KMS-11 (cell line): ENCODE data around the gene NKX3-2.

Experiments
- H2AFZ ChIP-seq: fragments of 200-600 bp; sonication (generic); 2 replicates; pipeline ENCODE4 v1.6.1; 2016; ENCODE audit warnings: antibody characterized with exemption, mixed run types, low read depth
- H3K27ac ChIP-seq: fragments of 200-600 bp; sonication (generic); 2 replicates; pipeline ENCODE4 v1.6.1; 2016; ENCODE audit warnings: mild to moderate bottlenecking, mixed run types
- H3K27me3 ChIP-seq: fragments of 200-600 bp; sonication (generic); 2 replicates; pipeline ENCODE4 v1.6.1; 2017; ENCODE audit warnings: mild to moderate bottlenecking, low read depth, mixed run types, moderate library complexity; ENCODE audit not compliant: insufficient read depth
- H3K36me3 ChIP-seq: fragments of 200-600 bp; sonication (generic); 2 replicates; pipeline ENCODE4 v1.6.1; 2017; ENCODE audit warnings: mild to moderate bottlenecking, mixed run types; ENCODE audit not compliant: insufficient read depth
- H3K4me1 ChIP-seq: fragments of 200-600 bp; sonication (generic); 2 replicates; pipeline ENCODE4 v1.6.1; 2016; ENCODE audit warnings: mild to moderate bottlenecking, low read depth, mixed run types; ENCODE audit not compliant: poor library complexity, severe bottlenecking
- H3K4me2 ChIP-seq: fragments of 200-600 bp; sonication (generic); 2 replicates; pipeline ENCODE4 v1.7.0; 2016; ENCODE audit warnings: mild to moderate bottlenecking, mixed run types
- H3K4me3 ChIP-seq: fragments of 200-600 bp; sonication (generic); IDR thresholded peaks from 2 replicates; pipeline ENCODE4 v1.6.1; 2017; ENCODE audit warnings: low read depth, low read length, mixed read lengths; ENCODE audit not compliant: insufficient read depth
- H3K79me2 ChIP-seq: fragments of 200-600 bp; sonication (generic); 2 replicates; pipeline ENCODE4 v1.6.1; 2016; ENCODE audit warnings: low read depth, mixed run types; ENCODE audit not compliant: insufficient read depth
- H3K9ac ChIP-seq: fragments of 200-600 bp; sonication (generic); 2 replicates; pipeline ENCODE4 v1.6.1; 2016; ENCODE audit warnings: mild to moderate bottlenecking, mixed run types
- H4K20me1 ChIP-seq: fragments of 200-600 bp; sonication (generic); 2 replicates; pipeline ENCODE4 v1.6.1; 2016; ENCODE audit warnings: mild to moderate bottlenecking, mixed run types; ENCODE audit not compliant: insufficient read depth
- TF ChIP-seq, protein P1 (sequence below): fragments of 200-600 bp; sonication (generic); conservative IDR thresholded peaks from 2 replicates; pipeline ENCODE4 v1.6.1; 2017; ENCODE audit warnings: low read depth, mild to moderate bottlenecking, antibody characterized with exemption, low read length, moderate library complexity, mixed read lengths

NKX3-2 gene

DNA sequence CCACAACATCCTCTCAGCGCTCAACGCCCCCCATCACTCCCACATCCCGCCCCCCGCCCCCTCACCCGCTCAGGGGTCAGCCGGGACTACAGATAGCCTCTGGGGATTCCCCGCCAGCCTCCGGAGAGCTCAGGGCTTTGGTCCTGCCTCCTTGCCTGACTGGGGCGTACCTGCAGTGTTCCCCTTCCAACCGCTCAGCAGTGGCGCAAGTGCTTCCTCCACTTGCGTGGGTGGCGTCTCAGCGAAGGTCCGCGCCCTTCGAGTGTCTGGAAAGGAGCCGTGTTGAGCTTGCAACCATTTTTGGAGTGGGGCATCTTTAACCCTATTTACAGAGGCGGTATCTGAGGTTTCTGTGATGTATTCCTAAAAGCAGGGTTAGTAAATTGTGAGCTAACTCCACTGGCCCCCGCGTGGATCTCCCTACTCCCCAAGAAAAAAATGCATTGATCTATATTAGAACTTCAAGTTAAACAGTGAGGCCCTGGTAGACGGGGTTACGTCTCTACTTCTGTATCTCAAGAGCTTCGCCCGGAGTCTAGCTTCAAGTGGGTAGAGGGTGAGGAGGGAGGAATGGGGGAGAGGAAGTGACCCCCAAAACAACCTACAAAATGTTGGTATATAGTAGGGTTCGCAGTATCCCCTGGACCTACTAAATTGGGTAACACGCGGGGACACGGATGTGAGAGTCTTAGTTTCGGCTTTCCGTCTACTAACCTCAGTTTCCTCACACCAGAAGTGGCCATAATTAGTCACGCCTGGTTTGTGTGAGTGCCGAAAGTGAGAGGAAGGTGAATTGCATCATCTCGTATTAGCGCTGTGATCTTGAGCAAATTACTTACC lies 16.1 kb downstream of the NKX3-2 start:
- Histone ChIP-seq H3K79me2 (no peaks in the 10 kb centered on the region), H2AFZ (peak overlapping the region; percentile 26; the same call in 1 of the 2 replicates), H3K27me3 (no peaks in the 10 kb centered on the region), H3K4me2 (peak overlapping the region; percentile 88), H3K9ac (no peak overlapping the region), H3K4me1 (peaks cover 4% of the 10 kb centered on the region), H3K27ac (no peak overlapping the region), H3K4me3 (peak overlapping the region; percentile 72), H4K20me1 (no peaks in the 10 kb centered on the region), H3K36me3 (no peaks in the 10 kb centered on the region)
- TF ChIP-seq, protein P1, sequence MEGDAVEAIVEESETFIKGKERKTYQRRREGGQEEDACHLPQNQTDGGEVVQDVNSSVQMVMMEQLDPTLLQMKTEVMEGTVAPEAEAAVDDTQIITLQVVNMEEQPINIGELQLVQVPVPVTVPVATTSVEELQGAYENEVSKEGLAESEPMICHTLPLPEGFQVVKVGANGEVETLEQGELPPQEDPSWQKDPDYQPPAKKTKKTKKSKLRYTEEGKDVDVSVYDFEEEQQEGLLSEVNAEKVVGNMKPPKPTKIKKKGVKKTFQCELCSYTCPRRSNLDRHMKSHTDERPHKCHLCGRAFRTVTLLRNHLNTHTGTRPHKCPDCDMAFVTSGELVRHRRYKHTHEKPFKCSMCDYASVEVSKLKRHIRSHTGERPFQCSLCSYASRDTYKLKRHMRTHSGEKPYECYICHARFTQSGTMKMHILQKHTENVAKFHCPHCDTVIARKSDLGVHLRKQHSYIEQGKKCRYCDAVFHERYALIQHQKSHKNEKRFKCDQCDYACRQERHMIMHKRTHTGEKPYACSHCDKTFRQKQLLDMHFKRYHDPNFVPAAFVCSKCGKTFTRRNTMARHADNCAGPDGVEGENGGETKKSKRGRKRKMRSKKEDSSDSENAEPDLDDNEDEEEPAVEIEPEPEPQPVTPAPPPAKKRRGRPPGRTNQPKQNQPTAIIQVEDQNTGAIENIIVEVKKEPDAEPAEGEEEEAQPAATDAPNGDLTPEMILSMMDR = no peak

DNA sequence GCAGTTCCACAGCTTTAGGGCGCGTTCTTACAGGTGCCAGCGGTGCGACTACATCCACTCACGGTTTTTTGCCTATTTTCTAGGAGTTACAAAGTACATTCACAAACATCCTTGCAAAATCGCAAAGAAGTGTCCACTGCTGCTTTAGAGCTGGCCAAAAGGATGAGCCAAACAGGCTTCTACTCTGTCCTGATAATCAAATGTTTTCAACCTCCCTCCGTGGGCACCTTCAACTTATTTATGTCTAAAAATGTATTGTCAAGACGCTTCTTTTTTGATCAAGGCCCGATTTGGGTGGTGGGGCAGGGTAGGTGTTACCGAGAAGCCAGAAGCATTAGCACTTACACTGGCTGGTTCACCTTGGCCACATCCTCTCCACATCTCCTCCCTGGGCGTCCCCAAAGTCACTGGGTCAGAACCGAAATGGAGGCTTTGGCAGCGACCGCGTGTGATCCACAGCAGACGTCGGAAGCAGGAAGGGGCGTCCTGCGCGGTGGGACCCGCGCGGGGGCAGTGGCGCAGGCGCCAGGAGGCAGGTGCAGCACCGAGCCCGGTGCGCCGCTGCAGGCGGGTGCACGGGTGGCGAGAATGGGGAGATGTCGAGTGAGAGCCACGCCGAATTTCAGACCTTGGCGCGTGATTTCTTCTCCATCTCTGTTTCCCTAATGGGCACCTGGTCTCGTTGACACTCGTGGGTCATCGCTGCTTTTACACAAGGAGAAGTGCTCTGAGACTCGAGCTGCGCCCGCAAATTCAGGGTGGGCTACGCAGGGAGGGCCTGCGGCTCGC lies 16.9 kb downstream of the NKX3-2 start:
- Histone ChIP-seq H3K9ac (no peak overlapping the region), H4K20me1 (no peaks in the 10 kb centered on the region), H3K79me2 (no peaks in the 10 kb centered on the region), H3K4me1 (peaks cover 4% of the 10 kb centered on the region), H3K4me2 (no peak overlapping the region), H3K27ac (no peak overlapping the region), H3K27me3 (no peaks in the 10 kb centered on the region), H2AFZ (peak overlapping the region; percentile 22; the same call in 1 of the 2 replicates), H3K36me3 (no peaks in the 10 kb centered on the region), H3K4me3 (peak overlapping the region; percentile 72)
- TF ChIP-seq, protein P1 = no peak

DNA sequence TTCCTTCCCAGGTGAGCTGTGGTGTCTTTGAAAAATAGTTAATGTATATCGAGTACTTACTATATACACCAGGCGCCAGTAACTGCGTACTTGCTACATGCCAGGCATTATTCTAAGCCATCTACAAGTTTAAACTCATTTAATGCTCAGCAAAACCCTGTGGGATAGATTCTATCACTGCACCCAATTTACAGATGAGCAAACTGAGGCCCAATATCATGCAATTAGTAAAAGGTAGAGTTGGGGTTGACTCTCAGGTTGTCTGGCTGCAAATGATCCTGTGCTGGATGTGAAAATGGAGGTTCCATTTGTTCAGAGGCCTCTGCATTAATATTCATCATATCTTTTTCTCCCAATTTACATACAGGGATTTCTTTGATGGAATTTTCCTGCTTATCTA lies 17.6 kb downstream of the NKX3-2 start:
- H4K20me1 ChIP-seq = no peaks in the 10 kb centered on the region
- H2AFZ ChIP-seq = no peak overlapping the region
- no peaks in the 10 kb centered on the region for H3K27me3 ChIP-seq
- H3K9ac ChIP-seq = no peak overlapping the region
- no peaks in the 10 kb centered on the region for H3K36me3 ChIP-seq
- peaks cover 4% of the 10 kb centered on the region for H3K4me1 ChIP-seq
- no peaks in the 10 kb centered on the region for H3K79me2 ChIP-seq
- H3K4me3 ChIP-seq = no peak overlapping the region
- no peak overlapping the region for H3K27ac ChIP-seq
- H3K4me2 ChIP-seq = no peak overlapping the region
- TF ChIP-seq, protein P1 = no peak

DNA sequence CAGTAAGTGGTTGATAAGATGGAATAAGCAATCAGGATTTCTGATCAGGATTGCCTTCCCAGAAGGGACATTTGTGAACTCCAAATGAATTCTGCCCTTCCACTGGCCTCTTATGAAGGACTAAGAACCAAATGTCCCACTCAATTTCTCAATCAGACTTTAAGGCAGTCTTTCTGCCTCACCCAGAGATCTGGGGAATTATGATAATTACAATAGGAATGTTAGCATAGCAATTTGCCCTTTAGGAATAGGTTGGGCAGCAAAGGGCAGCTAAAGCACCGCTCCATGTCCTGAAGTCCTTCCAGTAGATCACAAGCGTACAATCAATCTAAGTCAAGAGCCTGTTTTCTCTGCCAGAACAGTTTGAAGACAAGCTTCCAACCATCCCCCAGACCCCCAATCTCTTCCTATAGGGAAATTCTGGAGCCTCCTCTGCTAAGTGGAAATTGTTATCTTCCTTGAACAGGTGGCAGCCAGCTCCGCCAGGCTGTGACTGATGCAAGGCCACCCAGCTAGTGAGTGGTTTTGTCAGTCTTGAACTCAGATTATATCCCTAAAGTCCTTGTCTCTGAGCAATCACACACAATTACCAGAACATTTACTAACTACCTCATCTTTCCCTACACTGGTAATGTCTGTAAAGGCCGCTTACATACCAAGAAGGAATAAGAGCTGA lies 18.6 kb downstream of the NKX3-2 start:
- no peaks in the 10 kb centered on the region for H3K79me2 ChIP-seq
- no peak overlapping the region for H3K4me3 ChIP-seq
- no peaks in the 10 kb centered on the region for H3K27me3 ChIP-seq
- H3K4me1 ChIP-seq = peaks cover 4% of the 10 kb centered on the region
- no peak overlapping the region for H3K9ac ChIP-seq
- no peak overlapping the region for H2AFZ ChIP-seq
- H3K4me2 ChIP-seq = no peak overlapping the region
- TF ChIP-seq, protein P1 = no peak
- H3K36me3 ChIP-seq = no peaks in the 10 kb centered on the region
- no peak overlapping the region for H3K27ac ChIP-seq
- no peaks in the 10 kb centered on the region for H4K20me1 ChIP-seq
